Gastrocnemius medialis (tissue), 4 donors: ENCODE results near the gene KLRF2.

Source experiments
- CTCF ChIP-seq, 5 experiments: fragments of 450-650 bp in 3 of 5; fragments of 200-600 bp in 2 of 5; sonication (generic) in 2 of 5; IDR thresholded peaks in 4 of 5; conservative IDR thresholded peaks in 1 of 5; 1 replicate in 4 of 5; 2 replicates in 1 of 5; pipeline ENCODE4 v1.5.1; 2016 to 2019; ENCODE audit warnings: antibody characterized with exemption in 5 of 5, mild to moderate bottlenecking in 3 of 5, moderate library complexity in 3 of 5
- POLR2A ChIP-seq, 2 donors: fragments of 450-650 bp; IDR thresholded peaks; one replicate each; pipeline ENCODE4 v1.6.1; 2017; ENCODE audit warnings: antibody characterized with exemption in 2 of 2, mild to moderate bottlenecking in 2 of 2, moderate library complexity in 2 of 2

- TF ChIP-seq CTCF (IDR thresholded peaks at IDR 0.05 in 4 of 5, conservative IDR thresholded peaks at IDR 0.05 in 1 of 5) (no peak), POLR2A (IDR thresholded peaks at IDR 0.05) (no peak)
These were observed 19.6 kb downstream of the KLRF2 start for GRCh38 chr12:9900930-9901329.
